Uterus (tissue), 2 donors: ENCODE results near the gene POLD1.

ENCODE experiments used
- CTCF ChIP-seq, 4 experiments: fragments of 200-600 bp in 2 of 4; fragments of 450-650 bp in 2 of 4; sonication (generic) in 2 of 4; IDR thresholded peaks; one replicate each; pipeline ENCODE4 v1.5.1; 2016 to 2019; ENCODE audit warnings: antibody characterized with exemption in 4 of 4, mild to moderate bottlenecking in 2 of 4, moderate library complexity in 1 of 4
- POLR2A ChIP-seq, 2 donors: fragments of 450-650 bp; IDR thresholded peaks; one replicate each; pipeline ENCODE4 v1.6.1; 2016; ENCODE audit warnings: antibody characterized with exemption in 2 of 2, mild to moderate bottlenecking in 1 of 2, moderate library complexity in 1 of 2

GRCh38 chr19:50457300-50457699, 73.2 kb downstream of the POLD1 start:
- TF ChIP-seq CTCF (IDR thresholded peaks at IDR 0.05) (no peak), POLR2A (IDR thresholded peaks at IDR 0.05) (no peak)
